GM21723 (cell line): ENCODE results near the gene ZC3H14.

Experiments used
- ATAC-seq: cut with Tn5 transposase; IDR thresholded peaks from one replicate; pipeline ENCODE4 v1.9.1; 2021; ENCODE audit warnings: mild to moderate bottlenecking, moderate library complexity; ENCODE audit not compliant: unreplicated experiment

The ZC3H14 gene

GRCh38 chr14:88599761-88600439 is 37.1 kb downstream of the ZC3H14 start:
- peak; percentile 90 for ATAC-seq

- ATAC-seq: no peak
These were observed 41.4 kb downstream of the ZC3H14 start for GRCh38 chr14:88604212-88604611.

DNA sequence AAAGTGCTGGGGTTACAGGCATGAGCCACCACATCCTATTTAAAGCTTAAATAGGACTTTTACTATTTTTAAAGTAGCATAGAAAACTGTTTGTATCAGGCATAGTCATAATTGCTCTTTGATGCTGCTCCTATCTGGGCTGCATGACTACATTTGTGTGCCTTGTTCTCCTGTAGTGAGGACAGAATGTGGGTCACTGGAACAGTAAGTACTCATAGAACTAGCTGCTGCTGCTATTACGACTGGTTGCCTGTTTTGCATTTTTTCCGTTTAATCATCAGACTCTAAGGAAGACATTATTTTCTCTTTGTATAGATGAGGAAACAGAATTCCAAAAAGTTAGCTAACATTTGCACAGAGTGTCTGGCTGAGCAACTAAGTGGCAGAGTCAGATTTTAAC is 42.8 kb downstream of the ZC3H14 start:
- ATAC-seq: no peak

GRCh38 chr14:88607829-88608228 is 45.0 kb downstream of the ZC3H14 start:
- no peak for ATAC-seq

DNA sequence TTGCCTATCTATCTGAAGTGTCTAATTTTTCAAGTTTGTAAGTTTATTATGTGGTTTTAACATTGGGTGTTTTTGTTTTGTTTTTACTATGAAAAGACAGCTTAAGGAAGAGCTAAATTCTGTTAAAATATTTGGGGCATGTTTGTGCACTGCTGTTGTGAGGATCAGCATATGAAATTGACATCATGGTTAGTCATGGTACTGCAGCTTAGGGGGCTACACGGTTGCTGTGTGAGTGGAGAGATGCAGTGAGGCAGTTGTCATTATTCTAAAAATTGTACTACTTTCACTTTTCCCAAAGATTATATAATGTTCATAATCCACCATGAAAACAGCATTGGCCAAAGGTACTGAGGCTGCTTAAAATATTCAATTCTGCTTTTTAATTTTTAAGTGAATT is 49.0 kb downstream of the ZC3H14 start:
- ATAC-seq: no peak

- ATAC-seq: no peak
These were observed 50.1 kb downstream of the ZC3H14 start for GRCh38 chr14:88612981-88613380.

GRCh38 chr14:88613552-88614010 is 50.7 kb downstream of the ZC3H14 start:
- ATAC-seq: no peak

- peak; percentile 55 for ATAC-seq
These were observed 51.5 kb downstream of the ZC3H14 start for GRCh38 chr14:88614218-88614907.

DNA sequence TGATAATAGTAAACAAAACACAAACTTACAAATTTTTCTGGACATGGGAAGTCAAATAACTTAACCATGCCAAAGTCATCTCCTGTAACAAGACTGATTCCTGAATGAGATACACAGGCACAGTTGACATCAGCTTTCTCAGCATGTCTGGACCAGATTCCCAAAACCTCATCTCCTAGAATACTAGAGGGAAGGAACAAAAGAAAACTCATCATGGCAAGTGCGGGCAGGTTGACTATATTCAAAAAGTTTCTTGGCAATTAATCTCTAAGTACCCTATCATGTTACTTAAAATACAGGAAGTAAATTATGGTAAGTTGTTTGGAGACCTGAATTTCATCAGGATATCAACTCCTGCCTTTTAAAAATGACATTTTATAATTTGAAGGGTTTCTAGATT is 53.9 kb downstream of the ZC3H14 start:
- no peak for ATAC-seq

DNA sequence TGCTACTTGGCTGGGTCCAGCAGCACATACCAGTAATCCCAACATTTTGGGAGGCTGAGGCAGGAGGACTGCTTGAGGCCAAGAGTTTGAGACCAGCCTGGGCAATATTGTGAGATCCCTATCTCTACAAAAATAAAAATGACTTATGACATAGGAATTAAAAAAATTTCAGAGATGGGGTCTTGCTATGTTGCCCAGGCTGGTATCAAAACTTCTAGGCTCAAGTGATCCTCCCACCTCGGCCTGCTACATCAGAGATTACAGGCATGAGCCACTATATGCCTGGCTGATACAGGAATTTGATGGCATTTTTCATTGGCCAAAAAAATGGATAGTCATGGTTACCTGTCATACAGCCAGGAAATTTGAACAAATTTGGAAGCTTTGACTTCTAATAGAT is 54.6 kb downstream of the ZC3H14 start:
- no peak for ATAC-seq

- ATAC-seq: no peak
These were observed 55.6 kb downstream of the ZC3H14 start for GRCh38 chr14:88618476-88618875.

DNA sequence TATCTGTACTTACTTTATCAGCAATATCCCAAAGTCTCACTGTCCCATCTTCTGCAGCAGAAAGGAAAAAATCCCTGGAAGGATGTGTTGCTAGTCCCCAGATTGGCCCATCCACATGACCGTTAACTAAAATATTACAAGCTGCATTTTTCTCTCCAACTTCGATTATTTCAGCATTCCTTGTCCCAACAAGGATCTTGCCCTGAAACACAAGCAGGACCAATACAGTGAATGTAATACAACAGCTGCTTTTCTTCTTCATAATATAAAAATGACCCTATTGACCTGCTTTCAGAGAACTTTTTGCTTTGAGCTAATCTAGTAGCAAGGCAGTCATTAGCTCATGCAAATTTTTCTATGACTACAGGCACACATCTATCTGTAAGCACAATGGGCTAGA is 58.3 kb downstream of the ZC3H14 start:
- no peak for ATAC-seq

GRCh38 chr14:88625671-88626070 is 62.8 kb downstream of the ZC3H14 start:
- ATAC-seq: no peak

GRCh38 chr14:88628033-88628432 is 65.2 kb downstream of the ZC3H14 start:
- ATAC-seq: no peak

- ATAC-seq: no peak
These were observed 65.6 kb downstream of the ZC3H14 start for GRCh38 chr14:88628462-88628861.

DNA sequence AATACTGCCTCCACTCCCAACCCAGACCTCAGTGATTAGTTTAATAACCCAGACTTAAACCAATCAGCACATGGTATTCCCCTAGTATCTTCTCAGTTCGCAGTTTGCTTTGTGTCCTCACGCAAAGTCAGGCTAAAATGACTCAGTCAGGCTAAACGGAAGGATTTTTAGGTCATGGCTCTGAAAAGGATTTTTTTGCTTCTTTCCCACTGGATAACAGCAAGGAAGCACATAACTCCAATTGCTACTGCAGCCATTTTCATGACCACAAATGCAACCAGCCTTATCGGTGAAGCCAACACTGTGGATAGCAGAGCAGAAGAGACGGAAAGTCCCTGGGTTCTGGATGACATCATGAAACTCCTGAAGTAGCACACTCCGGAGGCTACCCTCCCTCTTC is 67.7 kb downstream of the ZC3H14 start:
- ATAC-seq: no peak

DNA sequence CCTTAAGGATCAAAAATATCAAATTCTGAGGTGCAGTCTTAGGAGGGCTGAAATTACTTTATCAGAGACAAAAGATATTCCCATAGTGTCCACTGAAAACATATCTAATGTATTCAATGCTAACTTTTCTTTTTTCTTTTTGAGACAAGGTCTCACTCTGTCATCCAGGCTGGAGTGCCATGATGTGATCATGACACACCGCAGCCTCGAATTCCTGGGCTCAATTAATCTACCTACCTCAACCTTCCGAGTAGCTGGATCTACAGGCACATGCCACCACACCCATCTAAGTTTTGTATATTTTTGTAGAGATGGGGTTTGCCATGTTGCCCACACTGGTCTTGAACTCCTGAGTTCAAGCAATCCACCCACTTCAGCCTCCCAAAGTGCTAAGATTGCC is 68.3 kb downstream of the ZC3H14 start:
- no peak for ATAC-seq

DNA sequence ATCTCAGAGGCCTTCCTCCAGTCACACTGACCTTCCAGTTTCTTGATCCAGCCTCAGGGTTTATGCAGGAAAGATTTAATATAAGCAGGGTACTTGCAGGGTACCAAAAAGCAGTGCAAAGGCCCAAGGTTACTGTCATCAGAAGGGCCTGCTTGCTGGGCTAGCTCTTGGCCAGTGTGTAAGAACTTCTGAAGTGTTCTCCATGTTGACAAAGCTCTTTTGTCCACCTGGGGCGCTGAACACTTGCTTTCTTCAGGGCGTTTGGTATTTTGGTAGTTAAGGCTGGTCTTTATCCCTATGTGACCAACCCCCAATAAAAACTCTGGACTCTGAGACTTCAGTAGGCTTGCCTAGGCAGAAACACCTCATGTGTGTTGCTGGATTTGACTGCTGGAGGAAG is 69.7 kb downstream of the ZC3H14 start:
- ATAC-seq: no peak

DNA sequence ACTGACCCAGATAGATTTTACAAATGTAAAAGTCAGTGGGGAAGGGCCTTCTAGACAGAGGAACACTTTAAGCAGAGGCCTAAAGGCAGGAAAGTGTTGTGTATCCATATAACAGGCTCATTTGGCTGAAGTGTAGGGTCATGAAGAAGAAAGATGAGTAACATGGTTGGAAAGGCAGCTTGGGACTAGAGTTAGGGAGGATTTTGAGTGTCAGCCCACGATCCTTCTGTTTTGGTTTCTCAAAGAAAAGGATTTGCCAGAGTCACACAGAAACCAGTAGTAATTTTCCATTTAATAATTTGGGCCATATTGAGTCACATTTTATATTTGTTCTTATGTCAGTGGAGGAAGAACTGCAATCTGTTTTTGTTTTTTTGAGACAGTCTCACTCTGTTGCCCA is 76.4 kb downstream of the ZC3H14 start:
- ATAC-seq: no peak

GRCh38 chr14:88660056-88660455 is 97.2 kb downstream of the ZC3H14 start:
- ATAC-seq: no peak

GRCh38 chr14:88667555-88668273 is 104.9 kb downstream of the ZC3H14 start:
- peak; percentile 80 for ATAC-seq
